H1 (cell line): Measurements from ENCODE around the gene METTL22. TPM values are rescaled to one million over a fixed set of nuclear protein-coding genes. Genes with fewer than 3 reads are reported as not detected.

Source experiments
- CTCF ChIA-PET: fragments of 300-600 bp; sonication (Branson Sonifier 250); formaldehyde crosslinking; loops from one replicate; lab custom pipeline; 2021; ENCODE audit not compliant: partially characterized antibody; lab: Charles Lee
- POLR2A ChIA-PET: fragments of 300-600 bp; sonication (Branson Sonifier 250); formaldehyde crosslinking; loops from one replicate; lab custom pipeline; 2021; ENCODE audit warnings: inconsistent platforms; ENCODE audit not compliant: partially characterized antibody; lab: Charles Lee
- DNase-seq, 2 experiments: peaks; one replicate each; pipeline versions ENCODE4 v3.0.0 to v3.0.0-alpha.2; 2010 to 2022; ENCODE audit warnings: low spot score in 2 of 2, low read depth in 1 of 2, mixed read lengths in 1 of 2
- FAIRE-seq: peaks from 2 replicates; lab custom pipeline; 2011; peaks lifted over from hg19 to GRCh38; lab: Jason Lieb, UNC
- H2AFZ ChIP-seq: 2 replicates; pipeline ENCODE4 v1.8.1; 2012; ENCODE audit warnings: low read length, inconsistent platforms
- H2AK5ac ChIP-seq: 2 replicates; pipeline ENCODE4 v1.6.1; 2013; ENCODE audit warnings: low read depth, low read length
- H2BK120ac ChIP-seq: replicated peaks from 2 replicates; pipeline ENCODE3; 2013; ENCODE audit warnings: low read depth, low read length, inconsistent platforms
- H2BK12ac ChIP-seq: 2 replicates; pipeline ENCODE4 v1.6.1; 2013; ENCODE audit warnings: low read depth, low read length
- H2BK15ac ChIP-seq: 2 replicates; pipeline ENCODE4 v1.6.1; 2013; ENCODE audit warnings: low read length
- H2BK20ac ChIP-seq: 2 replicates; pipeline ENCODE4 v1.6.1; 2013; ENCODE audit warnings: low read length
- H2BK5ac ChIP-seq: 2 replicates; pipeline ENCODE4 v1.6.1; 2013; ENCODE audit warnings: low read depth, low read length
- H3K14ac ChIP-seq: 2 replicates; pipeline ENCODE4 v1.6.1; 2013; ENCODE audit warnings: inconsistent platforms; ENCODE audit not compliant: insufficient read length
- H3K18ac ChIP-seq: 2 replicates; pipeline ENCODE4 v1.6.1; 2013; ENCODE audit warnings: low read length; ENCODE audit errors: extremely low read depth
- H3K23ac ChIP-seq: 2 replicates; pipeline ENCODE4 v1.6.1; 2013; ENCODE audit warnings: inconsistent platforms; ENCODE audit not compliant: insufficient read length
- H3K23me2 ChIP-seq: 2 replicates; pipeline ENCODE4 v1.6.1; 2013; ENCODE audit warnings: low read depth, low read length
- H3K27ac ChIP-seq: 2 replicates; pipeline ENCODE4 v1.6.1; 2011; ENCODE audit warnings: low read depth, low read length, inconsistent platforms
- H3K27me3 ChIP-seq, 4 experiments: replicated peaks in 1 of 4; 1 replicate in 1 of 4; 2 replicates in 3 of 4; pipeline versions ENCODE4 v1.6.1 to v1.8.1; 2011 to 2013; ENCODE audit warnings: low read length in 3 of 4, mild to moderate bottlenecking in 3 of 4, inconsistent platforms in 2 of 4, mixed read lengths in 2 of 4, moderate library complexity in 1 of 4; ENCODE audit not compliant: control insufficient read depth in 3 of 4, insufficient read depth in 3 of 4; ENCODE audit errors: extremely low read depth in 1 of 4
- H3K36me3 ChIP-seq, 4 experiments: 2 replicates each; pipeline versions ENCODE4 v1.6.1 to v1.8.1; 2011 to 2013; ENCODE audit warnings: mild to moderate bottlenecking in 4 of 4, low read length in 3 of 4, moderate library complexity in 2 of 4, control low read depth in 1 of 4, inconsistent platforms in 1 of 4; ENCODE audit not compliant: insufficient read depth in 4 of 4, control insufficient read depth in 2 of 4
- H3K4ac ChIP-seq: replicated peaks from 2 replicates; pipeline ENCODE3; 2013; ENCODE audit warnings: low read length, low read depth, mixed read lengths, inconsistent platforms; ENCODE audit not compliant: insufficient read length
- H3K4me1 ChIP-seq, 4 experiments: replicated peaks in 1 of 4; 1 replicate in 1 of 4; 2 replicates in 3 of 4; pipeline versions ENCODE4 v1.6.1 to v1.8.1; 2011 to 2013; ENCODE audit warnings: low read length in 3 of 4, inconsistent platforms in 2 of 4, mixed read lengths in 1 of 4; ENCODE audit not compliant: insufficient read depth in 4 of 4, control insufficient read depth in 3 of 4
- H3K4me2 ChIP-seq, 2 experiments: 2 replicates each; pipeline versions ENCODE4 v1.6.1 to v1.8.1; 2011 to 2013; ENCODE audit warnings: low read depth in 2 of 2, low read length in 2 of 2, control low read depth in 1 of 2, inconsistent platforms in 1 of 2, mild to moderate bottlenecking in 1 of 2; ENCODE audit not compliant: insufficient read depth in 1 of 2
- H3K4me3 ChIP-seq, 4 experiments: fragments of 200-600, 300-600 bp in 1 of 4; sonication (generic), shearing (Covaris generic), sonication (Bioruptor Twin) in 1 of 4; 2 replicates each; pipeline versions ENCODE4 v1.5.1 to v1.8.1; 2011 to 2016; ENCODE audit warnings: low read length in 4 of 4, low read depth in 3 of 4, control low read depth in 2 of 4, inconsistent platforms in 2 of 4, mild to moderate bottlenecking in 2 of 4, mixed read lengths in 1 of 4, moderate library complexity in 1 of 4; ENCODE audit not compliant: insufficient read depth in 2 of 4; ENCODE audit errors: extremely low read depth in 1 of 4
- H3K56ac ChIP-seq: replicated peaks from 2 replicates; pipeline ENCODE3; 2013; ENCODE audit warnings: low read depth, mild to moderate bottlenecking, mixed read lengths, low read length, inconsistent platforms; ENCODE audit not compliant: insufficient read length
- H3K79me1 ChIP-seq: 2 replicates; pipeline ENCODE4 v1.6.1; 2013; ENCODE audit warnings: low read depth, low read length, control low read depth
- H3K79me2 ChIP-seq, 2 experiments: 2 replicates each; pipeline versions ENCODE4 v1.6.1 to v1.8.1; 2012 to 2013; ENCODE audit warnings: low read length in 2 of 2, mild to moderate bottlenecking in 2 of 2, inconsistent platforms in 1 of 2; ENCODE audit not compliant: insufficient read depth in 2 of 2, control insufficient read depth in 1 of 2
- H3K9ac ChIP-seq, 4 experiments: replicated peaks in 1 of 4; 1 replicate in 1 of 4; 2 replicates in 3 of 4; pipeline versions ENCODE4 v1.6.1 to v1.8.1; 2011 to 2013; ENCODE audit warnings: low read depth in 3 of 4, low read length in 3 of 4, control low read depth in 2 of 4, mild to moderate bottlenecking in 2 of 4, moderate library complexity in 2 of 4, inconsistent platforms in 1 of 4; ENCODE audit errors: extremely low read depth in 1 of 4
- H3K9me3 ChIP-seq, 2 experiments: 2 replicates each; pipeline versions ENCODE4 v1.6.1 to v1.8.1; 2012 to 2013; ENCODE audit warnings: mild to moderate bottlenecking in 2 of 2, moderate library complexity in 2 of 2, control low read depth in 1 of 2, inconsistent platforms in 1 of 2, low read depth in 1 of 2, low read length in 1 of 2, mixed read lengths in 1 of 2; ENCODE audit not compliant: insufficient read depth in 2 of 2
- H4K20me1 ChIP-seq, 2 experiments: replicated peaks in 1 of 2; 2 replicates each; pipeline versions ENCODE3 to v1.8.1; 2011 to 2013; ENCODE audit warnings: inconsistent platforms in 2 of 2, low read length in 2 of 2, mild to moderate bottlenecking in 1 of 2; ENCODE audit not compliant: insufficient read depth in 2 of 2, control insufficient read depth in 1 of 2
- H4K5ac ChIP-seq: 2 replicates; pipeline ENCODE4 v1.6.1; 2013; ENCODE audit warnings: low read length, low read depth, mixed read lengths, inconsistent platforms; ENCODE audit not compliant: insufficient read length
- H4K8ac ChIP-seq: 2 replicates; pipeline ENCODE4 v1.8.0; 2013; ENCODE audit warnings: mild to moderate bottlenecking, moderate library complexity, low read length, inconsistent platforms; ENCODE audit not compliant: insufficient read depth; ENCODE audit errors: extremely low read depth
- H4K91ac ChIP-seq: replicated peaks from 2 replicates; pipeline ENCODE3; 2013; ENCODE audit warnings: low read length, mixed read lengths, inconsistent platforms; ENCODE audit not compliant: insufficient read length
- ATF3 ChIP-seq: IDR thresholded peaks from 2 replicates; pipeline ENCODE4 v1.6.1; 2011; ENCODE audit warnings: low read depth, mild to moderate bottlenecking, low read length; ENCODE audit not compliant: insufficient read depth
- BRCA1 ChIP-seq: IDR thresholded peaks from 2 replicates; pipeline ENCODE4 v1.6.1; 2012; ENCODE audit warnings: low read depth, low read length, improper control_type of control experiment
- CTBP2 ChIP-seq: IDR thresholded peaks from 2 replicates; pipeline ENCODE4 v1.7.0; 2011; ENCODE audit warnings: borderline replicate concordance, mild to moderate bottlenecking, moderate library complexity, mixed read lengths, low read length; ENCODE audit not compliant: insufficient read depth, insufficient read length
- GABPA ChIP-seq: IDR thresholded peaks from 2 replicates; pipeline ENCODE4 v1.6.1; 2011; ENCODE audit warnings: mild to moderate bottlenecking, low read length, moderate library complexity, borderline replicate concordance; ENCODE audit not compliant: insufficient read depth
- JUN ChIP-seq: IDR thresholded peaks from 2 replicates; pipeline ENCODE4 v1.6.1; 2011; ENCODE audit warnings: low read depth, mild to moderate bottlenecking, improper control_type of control experiment, low read length
- POLR2A ChIP-seq, 2 experiments: IDR thresholded peaks; 1 replicate in 1 of 2; 2 replicates in 1 of 2; pipeline ENCODE4 v1.6.1; 2011; ENCODE audit warnings: low read depth in 2 of 2, low read length in 2 of 2, mild to moderate bottlenecking in 2 of 2; ENCODE audit errors: control extremely low read depth in 1 of 2
- RAD21 ChIP-seq, 2 experiments: IDR thresholded peaks in 1 of 2; conservative IDR thresholded peaks in 1 of 2; 2 replicates each; pipeline ENCODE4 v1.6.1; 2011; ENCODE audit warnings: low read depth in 2 of 2, low read length in 2 of 2, improper control_type of control experiment in 1 of 2, inconsistent platforms in 1 of 2, mild to moderate bottlenecking in 1 of 2, moderate library complexity in 1 of 2
- SIRT6 ChIP-seq: IDR thresholded peaks from one replicate; pipeline ENCODE4 v1.7.1; 2012; ENCODE audit warnings: low read length, inconsistent platforms
- SP4 ChIP-seq: IDR thresholded peaks from 2 replicates; pipeline ENCODE4 v1.6.1; 2012; ENCODE audit warnings: low read length, inconsistent platforms
- SRF ChIP-seq: IDR thresholded peaks from 2 replicates; pipeline ENCODE4 v1.6.1; 2011; ENCODE audit warnings: mild to moderate bottlenecking, low read depth, low read length, moderate library complexity
- SUZ12 ChIP-seq: fragments of 200-600 bp; sonication (generic); IDR thresholded peaks from 2 replicates; pipeline ENCODE4 v1.6.1; 2012; ENCODE audit warnings: mild to moderate bottlenecking, inconsistent platforms, low read length, moderate library complexity, mixed read lengths
- YY1 ChIP-seq: IDR thresholded peaks from 2 replicates; pipeline ENCODE4 v1.6.1; 2011; ENCODE audit warnings: low read depth, mild to moderate bottlenecking, low read length
- WGBS, 2 experiments: shearing (Covaris generic) in 1 of 2; methylation state at CpG; one replicate each; pipeline versions ENCODE4 v1.1.6 to v1.1.7; 2013 to 2015; ENCODE audit warnings: low lambda C conversion rate in 2 of 2, mixed read lengths in 2 of 2, inconsistent platforms in 1 of 2, low coverage in 1 of 2, missing lambda C conversion rate in 1 of 2; ENCODE audit not compliant: insufficient replicate concordance in 2 of 2, insufficient coverage in 1 of 2, insufficient read length in 1 of 2; ENCODE audit errors: extremely low coverage in 1 of 2, missing lambda C conversion rate in 1 of 2; 5-methylcytosine and 5-hydroxymethylcytosine counted together
- polyA plus RNA-seq, 7 experiments: library from polyadenylated mRNA; depleted of rRNA in 3 of 7; stranded (reverse) in 5 of 7; unstranded in 2 of 7; fragments of >200 nt in 5 of 7; fragments of 200-250 nt in 2 of 7; gene quantifications; 1 replicate in 5 of 7; 2 replicates in 1 of 7; 4 replicates in 1 of 7; pipeline versions ENCODE4 v1.2.1 to v1.2.3, GENCODE V29; 2011 to 2013; ENCODE audit warnings: missing spikeins in 2 of 7, mixed read lengths in 2 of 7
- total RNA-seq: library from RNA; stranded (reverse); fragmentation: NEBNext Ultra II Directional; extraction: Animal tissue kit (Norgen Biotek cat#: 25700); gene quantifications from 2 replicates; pipeline ENCODE4 v1.2.1, GENCODE V29; 2021

METTL22 gene
- total and polyA plus RNA-seq, 2 of the 8 experiments (the other 6 are each of a cell fraction or from before 2014, with no cell fraction given), result 56.7 to 85.2 TPM

DNA sequence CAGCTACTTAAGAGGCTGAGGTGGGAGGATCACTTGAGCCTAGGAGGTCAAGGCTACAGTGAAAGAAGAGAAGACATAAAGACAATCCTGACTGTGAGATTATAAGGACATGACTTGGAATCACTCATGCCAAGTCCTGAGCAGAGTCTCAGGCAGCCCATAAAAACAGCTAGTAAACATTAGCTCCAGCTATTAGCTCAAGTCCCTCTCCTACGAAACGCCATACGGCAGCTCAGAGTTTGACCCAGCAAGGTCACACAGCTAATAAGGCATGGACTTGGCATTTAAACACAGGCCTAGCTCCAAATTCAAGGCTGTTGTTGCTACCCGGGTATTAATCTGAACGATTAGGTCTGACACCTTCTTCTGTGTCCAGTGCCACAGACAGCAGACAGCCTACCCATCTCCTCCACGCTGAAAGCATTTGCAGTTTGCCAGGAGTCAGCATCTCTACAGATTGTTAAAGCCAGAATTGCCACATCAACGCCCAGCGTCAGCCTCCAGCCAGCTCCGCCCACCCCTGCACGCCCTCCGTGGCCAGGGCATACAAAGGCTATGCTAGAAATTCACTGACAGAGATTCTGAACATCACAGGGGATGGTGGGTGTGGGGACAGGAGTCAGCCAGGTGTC, 21.2 kb upstream of the METTL22 start:
- no peaks in the 10 kb centered on the region for H4K20me1 ChIP-seq
- peaks cover 4 to 8% of the 10 kb centered on the region in 2 experiments; a peak in 2 of 4 replicates for H3K9me3 ChIP-seq
- no peak overlapping the region for H2BK20ac ChIP-seq
- H2BK120ac ChIP-seq, result no peak overlapping the region
- no peak overlapping the region for H2BK12ac ChIP-seq
- no peaks in the 10 kb centered on the region for H3K36me3 ChIP-seq
- H2BK15ac ChIP-seq, result no peak overlapping the region
- no peak overlapping the region for H4K91ac ChIP-seq
- 84% methylated on average over 11 of the region's 11 CpGs; no CpG with 5 or more reads in 1 of the 2 experiments for WGBS, 2 experiments
- H3K4me2 ChIP-seq, result no peak overlapping the region
- FAIRE-seq, result no peak
- no peak overlapping the region for H3K23ac ChIP-seq
- no peaks in the 10 kb centered on the region for H3K79me2 ChIP-seq
- no peak overlapping the region for H2BK5ac ChIP-seq
- H3K23me2 ChIP-seq, result no peaks in the 10 kb centered on the region
- H2AFZ ChIP-seq, result no peak overlapping the region
- H3K14ac ChIP-seq, result no peak overlapping the region
- no peak overlapping the region for H3K4ac ChIP-seq
- no peaks in the 10 kb centered on the region for H3K79me1 ChIP-seq
- H2AK5ac ChIP-seq, result no peak overlapping the region
- no peak overlapping the region for H3K9ac ChIP-seq
- no peak overlapping the region for H3K56ac ChIP-seq
- H4K8ac ChIP-seq, result no peak overlapping the region
- peaks cover 0 to 3% (median 0%) of the 10 kb centered on the region in 4 experiments; a peak in 2 of 7 replicates for H3K4me1 ChIP-seq
- no peak for DNase-seq
- POLR2A ChIA-PET, result interaction anchor here (1.1 to 3.1 kb wide), 3 partner anchors 11 to 18 kb away, joined by 3 to 10 read pairs (median 3); no protein-coding TSS in a partner anchor
- H3K4me3 ChIP-seq, result no peak overlapping the region
- H3K18ac ChIP-seq, result no peak overlapping the region
- no peak overlapping the region for H4K5ac ChIP-seq
- H3K27ac ChIP-seq, result no peak overlapping the region
- H3K27me3 ChIP-seq, result no peaks in the 10 kb centered on the region
- CTCF ChIA-PET, result interaction anchor here (0.7 to 18.3 kb wide), 5 partner anchors 10 to 446 kb away, joined by 3 to 117 read pairs (median 8); partner anchors contain the start of gene TMEM114
- no peak for TF ChIP-seq YY1
- no peak for TF ChIP-seq BRCA1
- TF ChIP-seq SIRT6, result no peak
- no peak for TF ChIP-seq SRF
- no peak for TF ChIP-seq RAD21 (IDR thresholded peaks at IDR 0.05 in 1 of 2, conservative IDR thresholded peaks at IDR 0.05 in 1 of 2; ENCODE audit: low read depth in 2 of 2, low read length in 2 of 2)
- no peak for TF ChIP-seq SP4
- no peak for TF ChIP-seq ATF3
- no peak for TF ChIP-seq JUN
- TF ChIP-seq CTBP2, result no peak
- no peak for TF ChIP-seq GABPA
- TF ChIP-seq POLR2A (IDR thresholded peaks at IDR 0.05; ENCODE audit: control extremely low read depth in 1 of 2, low read depth in 2 of 2, low read length in 2 of 2), result no peak
- TF ChIP-seq SUZ12, result no peak
